ENCODE measurements around the gene ACOXL.

GRCh38 chr2:110799376-110799775 is 67.0 kb downstream of the ACOXL start:
- TF ChIP-seq CTCF (IDR thresholded peaks at IDR 0.05; ENCODE audit: control extremely low read depth in 1 of 3, insufficient read depth in 1 of 3, low read depth in 1 of 3, low read length in 3 of 3) (no peak), SIRT6 (IDR thresholded peaks at IDR 0.05; ENCODE audit: low read length) (no peak), RFX5 (IDR thresholded peaks at IDR 0.05; ENCODE audit: borderline replicate concordance, low read depth, low read length) (no peak), BACH1 (IDR thresholded peaks at IDR 0.05; ENCODE audit: low read length) (no peak)
